H1 (cell line): Measurements from ENCODE around the gene FLRT2. TPM values are rescaled to one million over a fixed set of nuclear protein-coding genes. Genes with fewer than 3 reads are reported as not detected.

Source experiments
- CEBPB ChIP-seq: IDR thresholded peaks from 2 replicates; pipeline ENCODE4 v1.6.1; 2012; ENCODE audit warnings: low read depth, low read length
- polyA plus RNA-seq, 7 experiments: library from polyadenylated mRNA; depleted of rRNA in 3 of 7; stranded (reverse) in 5 of 7; unstranded in 2 of 7; fragments of >200 nt in 5 of 7; fragments of 200-250 nt in 2 of 7; gene quantifications; 1 replicate in 5 of 7; 2 replicates in 1 of 7; 4 replicates in 1 of 7; pipeline versions ENCODE4 v1.2.1 to v1.2.3, GENCODE V29; 2011 to 2013; ENCODE audit warnings: missing spikeins in 2 of 7, mixed read lengths in 2 of 7
- total RNA-seq: library from RNA; stranded (reverse); fragmentation: NEBNext Ultra II Directional; extraction: Animal tissue kit (Norgen Biotek cat#: 25700); gene quantifications from 2 replicates; pipeline ENCODE4 v1.2.1, GENCODE V29; 2021

The FLRT2 gene
- total and polyA plus RNA-seq, 2 of the 8 experiments (the other 6 are each of a cell fraction or from before 2014, with no cell fraction given), result 2.4 to 6.9 TPM

DNA sequence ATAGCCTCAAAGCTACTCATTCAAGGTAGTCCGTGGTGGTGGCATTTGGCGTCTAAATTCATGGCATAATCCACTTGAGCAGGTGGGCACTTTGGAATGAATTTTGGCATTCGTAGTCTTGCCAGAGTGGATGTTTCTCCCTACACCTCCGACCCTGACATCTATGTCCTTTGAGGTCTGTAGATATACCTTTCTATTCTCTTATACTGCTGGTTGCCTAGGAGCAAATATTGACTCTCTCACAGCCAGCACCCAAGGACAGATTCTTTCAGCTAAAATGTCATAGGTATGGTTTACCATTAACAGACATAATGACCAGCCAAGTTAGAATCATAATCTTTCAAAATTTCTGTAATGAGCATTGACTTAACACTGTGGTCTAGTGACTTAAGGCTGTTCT lies 47.4 kb upstream of the FLRT2 start (continued):
- TF ChIP-seq CEBPB, result no peak
- TF ChIP-seq, all 59 proteins: peak for 0
